ENCODE data around the gene KIFC3. TPM values are rescaled to one million over a fixed set of nuclear protein-coding genes. Genes with fewer than 3 reads are reported as not detected.

The KIFC3 gene
- total and polyA plus RNA-seq, 2 of the 13 experiments (the other 11 are each of a cell fraction or from before 2014, with no cell fraction given) = 42.1 to 45.3 TPM

- ChIA-PET CTCF (ENCODE audit: low intra/inter-chr PET ratio, low total read pairs) (no interaction called here), POLR2A (interaction anchor here (12.4 kb wide), 1 partner anchor 20 kb away, joined by 141 read pairs; no protein-coding TSS in a partner anchor)
- no peak overlapping the region for H3K4me3 ChIP-seq (replicated peaks in 1 of 3; ENCODE audit: insufficient read depth in 1 of 3, low read depth in 2 of 3, low read length in 3 of 3)
- ATAC-seq = no peak
- no peaks in the 10 kb centered on the region for H3K9me3 ChIP-seq (ENCODE audit: low read length)
- no peak overlapping the region for H2AFZ ChIP-seq (ENCODE audit: low read length)
- intact Hi-C loops (cut with micrococcal nuclease; ENCODE audit: unreplicated experiment) (no loop called here), in situ Hi-C loops (cut with HindIII; ENCODE audit: extremely low pct_ligation_motif_present, low pct_unique_long_range_greater_than_20kb) (no loop called here)
- WGBS (ENCODE audit: low lambda C conversion rate) = 64% methylated on average over 5 of the region's 6 CpGs
- no peaks in the 10 kb centered on the region for H3K36me3 ChIP-seq (replicated peaks in 1 of 2; ENCODE audit: control insufficient read depth in 1 of 2, insufficient read depth in 2 of 2, low read length in 2 of 2)
- H3K4me1 ChIP-seq (ENCODE audit: insufficient read depth, low read length) = peaks cover 88% of the 10 kb centered on the region
- BruUV-seq (replicated peaks) = no TSS peak
- peak; percentile 59 for DNase-seq (ENCODE audit: low spot score)
- no peak overlapping the region for H3K27ac ChIP-seq (ENCODE audit: extremely low read length, insufficient read depth, low read length)
- H3K79me2 ChIP-seq (ENCODE audit: insufficient read depth, low read length) = peaks cover 15% of the 10 kb centered on the region
- no peak overlapping the region for H3K9ac ChIP-seq (ENCODE audit: insufficient read depth, low read depth, low read length)
- FAIRE-seq = no peak
- no peak overlapping the region for H3K4me2 ChIP-seq (ENCODE audit: low read depth, low read length)
- no peaks in the 10 kb centered on the region for H3K27me3 ChIP-seq (ENCODE audit: control insufficient read depth in 1 of 2, insufficient read depth in 2 of 2, low read length in 2 of 2)
- H4K20me1 ChIP-seq (ENCODE audit: insufficient read depth, low read length) = no peaks in the 10 kb centered on the region
- TF ChIP-seq HINFP (CRISPR knock-in tag; IDR thresholded peaks at IDR 0.05; ENCODE audit: low read depth) (0 out of 2 replicates have a peak, but pooled peaks have one; percentile 33), GPN1 (CRISPR knock-in tag; IDR thresholded peaks at IDR 0.05; ENCODE audit: borderline replicate concordance) (no peak), FOXA1 (IDR thresholded peaks at IDR 0.05) (no peak), FOXA1 (CRISPR knock-in tag; IDR thresholded peaks at IDR 0.05) (0 out of 2 replicates have a peak, but pooled peaks have one; percentile 15), ZNF331 (CRISPR knock-in tag; IDR thresholded peaks at IDR 0.05) (no peak), KDM6A (CRISPR knock-in tag; IDR thresholded peaks at IDR 0.05; ENCODE audit: low read depth) (no peak), MEIS1 (CRISPR knock-in tag; IDR thresholded peaks at IDR 0.05; ENCODE audit: borderline replicate concordance) (0 out of 2 replicates have a peak, but pooled peaks have one; percentile 52), TEAD3 (CRISPR knock-in tag; optimal IDR thresholded peaks at IDR 0.05; ENCODE audit: borderline replicate concordance) (peak; percentile 25), SYNCRIP (IDR thresholded peaks at IDR 0.05; ENCODE audit: insufficient read depth, low read depth, low read length) (no peak), ZNF644 (CRISPR knock-in tag; IDR thresholded peaks at IDR 0.05; ENCODE audit: low read depth) (0 out of 2 replicates have a peak, but pooled peaks have one; percentile 10), LRRFIP1 (CRISPR knock-in tag; conservative IDR thresholded peaks at IDR 0.05) (no peak), ZNF10 (CRISPR knock-in tag; IDR thresholded peaks at IDR 0.05; ENCODE audit: borderline replicate concordance, low read depth) (no peak), SNAI1 (CRISPR knock-in tag; IDR thresholded peaks at IDR 0.05; ENCODE audit: borderline replicate concordance) (no peak), ZNF75D (CRISPR knock-in tag; IDR thresholded peaks at IDR 0.05; ENCODE audit: borderline replicate concordance) (no peak)
These were observed 2.9 kb upstream of the KIFC3 start for GRCh38 chr16:57805176-57805575.

All from HepG2 (cell line).